Measurements from ENCODE around the gene HDAC9. TPM values are rescaled to one million over a fixed set of nuclear protein-coding genes. Genes with fewer than 3 reads are reported as not detected.

Gene HDAC9
- total and polyA plus RNA-seq, 4 donors: 2.2 to 41.0 (median 4.1) TPM

DNA sequence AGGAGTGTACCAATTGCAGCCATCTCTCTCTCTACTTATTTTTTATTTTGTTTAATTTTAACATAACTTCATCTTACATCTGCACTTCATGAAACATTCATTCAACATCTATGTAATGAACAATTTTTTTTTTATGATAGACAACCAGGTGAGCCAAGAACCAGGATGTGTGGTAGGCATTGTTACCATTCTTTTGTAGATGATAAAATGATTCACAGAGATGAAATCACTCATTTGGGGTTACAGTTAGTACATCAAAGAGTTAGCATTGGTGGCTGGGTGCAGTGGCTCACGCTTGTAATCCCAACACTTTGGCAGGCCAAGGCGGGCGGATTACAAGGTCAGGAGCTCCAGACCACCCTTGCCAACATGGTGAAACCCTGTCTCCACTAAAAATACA is 127.8 kb downstream of the HDAC9 start:
- Histone ChIP-seq H3K36me3 (ENCODE audit: control insufficient read depth in 4 of 4, insufficient read depth in 4 of 4, low read length in 4 of 4) (peaks cover 0 to 9% (median 0%) of the 10 kb centered on the region in 4 donors), H3K9me3 (ENCODE audit: control insufficient read depth in 4 of 4, insufficient read depth in 3 of 4, low read length in 3 of 4) (no peaks in the 10 kb centered on the region), H3K27me3 (ENCODE audit: control insufficient read depth in 3 of 3, insufficient read depth in 3 of 3, low read length in 2 of 3) (no peaks in the 10 kb centered on the region), H3K9ac (ENCODE audit: insufficient read depth in 1 of 2, low read length in 2 of 2) (no peak overlapping the region), H3K4me3 (no peak overlapping the region), H3K4me1 (ENCODE audit: control insufficient read depth in 5 of 5, insufficient read depth in 5 of 5, low read length in 5 of 5) (no peaks in the 10 kb centered on the region), H3K27ac (ENCODE audit: low read depth in 1 of 2, low read length in 1 of 2) (no peak overlapping the region)
- TF ChIP-seq CTCF (IDR thresholded peaks at IDR 0.05; ENCODE audit: control extremely low read depth, extremely low read depth): no peak
- 98 to 100% methylated on average over 3 of the region's 3 CpGs for WGBS, 2 donors
- ATAC-seq (ENCODE audit: insufficient read depth, low FRiP score) (no peak), DNase-seq (no peak)

DNA sequence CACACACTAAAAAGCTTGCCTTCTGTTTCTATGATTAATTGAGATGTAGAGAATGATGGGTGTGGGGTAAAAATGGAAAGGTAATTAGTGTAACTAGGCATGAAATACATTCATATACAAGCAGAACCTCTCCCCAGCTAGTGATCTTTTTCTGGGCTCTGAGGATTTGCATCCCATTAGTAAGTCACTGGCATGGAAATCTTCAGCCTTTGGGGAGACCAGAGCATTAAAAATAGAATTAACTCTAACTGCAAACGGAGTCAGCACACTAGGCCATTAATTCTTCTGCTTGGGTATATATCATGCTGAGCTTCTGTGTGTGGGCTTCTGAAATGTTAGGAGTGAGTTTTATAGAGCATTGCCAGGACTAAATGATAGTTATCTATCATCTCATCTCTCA is 128.9 kb downstream of the HDAC9 start:
- H3K4me1 ChIP-seq (ENCODE audit: control insufficient read depth in 5 of 5, insufficient read depth in 5 of 5, low read length in 5 of 5): no peaks in the 10 kb centered on the region
- no peak for ATAC-seq (ENCODE audit: insufficient read depth, low FRiP score)
- no peaks in the 10 kb centered on the region for H3K27me3 ChIP-seq (ENCODE audit: control insufficient read depth in 3 of 3, insufficient read depth in 3 of 3, low read length in 2 of 3)
- TF ChIP-seq CTCF (IDR thresholded peaks at IDR 0.05; ENCODE audit: control extremely low read depth, extremely low read depth): no peak
- DNase-seq: no peak
- H3K36me3 ChIP-seq (ENCODE audit: control insufficient read depth in 4 of 4, insufficient read depth in 4 of 4, low read length in 4 of 4): peaks cover 0 to 7% (median 0%) of the 10 kb centered on the region in 4 donors
- no peak overlapping the region for H3K9ac ChIP-seq (ENCODE audit: insufficient read depth in 1 of 2, low read length in 2 of 2)
- no peak overlapping the region for H3K27ac ChIP-seq (ENCODE audit: low read depth in 1 of 2, low read length in 1 of 2)
- WGBS, 2 donors: 80 to 91% methylated on average over 1 of the region's 1 CpG
- no peak overlapping the region for H3K4me3 ChIP-seq
- no peaks in the 10 kb centered on the region for H3K9me3 ChIP-seq (ENCODE audit: control insufficient read depth in 4 of 4, insufficient read depth in 3 of 4, low read length in 3 of 4)

DNA sequence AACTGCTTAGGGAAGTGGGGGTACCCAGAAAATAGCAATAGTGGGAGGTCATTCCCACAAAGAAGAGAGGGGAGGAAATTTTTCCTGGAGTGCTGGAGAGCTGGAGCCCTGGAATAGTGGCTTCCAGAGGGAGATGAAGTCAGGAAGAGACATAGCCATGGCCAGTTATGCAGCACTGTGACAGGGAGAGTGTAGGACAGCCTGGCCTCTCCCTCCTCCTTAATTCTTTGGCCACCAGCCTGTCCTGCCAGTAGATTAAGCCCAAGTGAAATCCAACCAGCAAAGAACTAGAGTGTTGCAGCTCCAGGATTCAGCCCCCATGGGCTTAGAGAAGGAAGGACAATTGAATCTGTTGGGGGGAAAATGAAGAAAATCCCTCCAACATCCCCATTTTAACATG is 130.5 kb downstream of the HDAC9 start:
- Histone ChIP-seq H3K27me3 (ENCODE audit: control insufficient read depth in 3 of 3, insufficient read depth in 3 of 3, low read length in 2 of 3) (no peaks in the 10 kb centered on the region), H3K4me3 (no peak overlapping the region), H3K9ac (ENCODE audit: insufficient read depth in 1 of 2, low read length in 2 of 2) (no peak overlapping the region), H3K9me3 (ENCODE audit: control insufficient read depth in 4 of 4, insufficient read depth in 3 of 4, low read length in 3 of 4) (no peaks in the 10 kb centered on the region), H3K4me1 (ENCODE audit: control insufficient read depth in 5 of 5, insufficient read depth in 5 of 5, low read length in 5 of 5) (no peaks in the 10 kb centered on the region), H3K36me3 (ENCODE audit: control insufficient read depth in 4 of 4, insufficient read depth in 4 of 4, low read length in 4 of 4) (peaks cover 0 to 4% (median 0%) of the 10 kb centered on the region in 4 donors), H3K27ac (ENCODE audit: low read depth in 1 of 2, low read length in 1 of 2) (no peak overlapping the region)
- TF ChIP-seq CTCF (IDR thresholded peaks at IDR 0.05; ENCODE audit: control extremely low read depth, extremely low read depth): no peak
- ATAC-seq (ENCODE audit: insufficient read depth, low FRiP score): no peak
- no peak for DNase-seq

DNA sequence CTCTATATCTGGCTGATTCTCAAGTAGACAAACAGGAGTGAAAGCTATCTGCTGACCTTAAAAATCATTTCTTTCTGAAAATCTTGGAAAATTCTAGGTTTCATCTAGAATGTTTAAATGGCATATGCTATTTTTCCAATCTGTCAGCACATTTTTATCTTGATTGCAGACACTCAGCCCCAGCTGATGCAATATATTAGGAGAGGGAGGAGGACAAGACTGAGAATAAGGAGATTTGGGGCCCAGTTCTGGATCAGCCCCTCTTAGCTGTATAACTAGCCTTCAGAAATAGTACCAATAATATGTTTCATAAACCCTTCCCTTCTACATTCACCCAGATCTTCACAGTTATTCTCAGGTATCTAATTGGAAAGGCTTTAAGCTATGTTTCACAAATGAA is 131.2 kb downstream of the HDAC9 start:
- Histone ChIP-seq H3K4me3 (no peak overlapping the region), H3K9ac (ENCODE audit: insufficient read depth in 1 of 2, low read length in 2 of 2) (no peak overlapping the region), H3K36me3 (ENCODE audit: control insufficient read depth in 4 of 4, insufficient read depth in 4 of 4, low read length in 4 of 4) (peaks cover 0 to 4% (median 0%) of the 10 kb centered on the region in 4 donors), H3K9me3 (ENCODE audit: control insufficient read depth in 4 of 4, insufficient read depth in 3 of 4, low read length in 3 of 4) (no peaks in the 10 kb centered on the region), H3K4me1 (ENCODE audit: control insufficient read depth in 5 of 5, insufficient read depth in 5 of 5, low read length in 5 of 5) (no peaks in the 10 kb centered on the region), H3K27me3 (ENCODE audit: control insufficient read depth in 3 of 3, insufficient read depth in 3 of 3, low read length in 2 of 3) (no peaks in the 10 kb centered on the region), H3K27ac (ENCODE audit: low read depth in 1 of 2, low read length in 1 of 2) (no peak overlapping the region)
- ATAC-seq (ENCODE audit: insufficient read depth, low FRiP score) (no peak), DNase-seq (no peak)
- TF ChIP-seq CTCF (IDR thresholded peaks at IDR 0.05; ENCODE audit: control extremely low read depth, extremely low read depth): no peak
